HepG2 (cell line): ENCODE measurements around the gene SUN1. TPM values are rescaled to one million over a fixed set of nuclear protein-coding genes. Genes with fewer than 3 reads are reported as not detected.

Source experiments
- ATAC-seq: fragments of 200-7000 bp; cut with Tn5 transposase; 3 replicates; pipeline ENCODE4 v1.9.1; 2020; ENCODE audit warnings: mild to moderate bottlenecking, moderate library complexity
- BruUV-seq: library from RNA; stranded (reverse); fragments of 400-500 nt; replicated peaks from 2 replicates; lab custom pipeline; 2021; lab: Mats Ljungman, UMichigan
- CTCF ChIA-PET: fragments of 300-600 bp; formaldehyde crosslinking; extraction: SDS; loops from one replicate; lab custom pipeline; 2021; ENCODE audit warnings: low total read pairs, inconsistent platforms, low intra/inter-chr PET ratio; lab: Yijun Ruan, JAX
- POLR2A ChIA-PET: fragments of 350-600 bp; sonication (Branson Sonifier 250); formaldehyde crosslinking; loops from one replicate; lab custom pipeline; 2020; ENCODE audit warnings: antibody characterized with exemption, inconsistent platforms; lab: Yijun Ruan, JAX
- DNase-seq: peaks from one replicate; pipeline ENCODE4 v3.0.0-alpha.2; 2015; ENCODE audit warnings: low spot score
- FAIRE-seq: peaks from 3 replicates; lab custom pipeline; 2011; peaks lifted over from hg19 to GRCh38; lab: Jason Lieb, UNC
- H2AFZ ChIP-seq: one replicate; pipeline ENCODE4 v1.6.1; 2011; ENCODE audit warnings: low read length, inconsistent platforms
- H3K27ac ChIP-seq: fragments of 300-600 bp; 3 replicates; pipeline ENCODE4 v1.8.0; 2011; ENCODE audit warnings: mixed run types, mild to moderate bottlenecking, mixed read lengths, low read length, inconsistent platforms; ENCODE audit not compliant: insufficient read depth; ENCODE audit errors: extremely low read length
- H3K27me3 ChIP-seq, 2 experiments: fragments of 200-600 bp in 1 of 2; 2 replicates in 1 of 2; 3 replicates in 1 of 2; pipeline versions ENCODE4 v1.6.0 to v1.8.0; 2011; ENCODE audit warnings: low read length in 2 of 2, mild to moderate bottlenecking in 2 of 2, moderate library complexity in 2 of 2, inconsistent platforms in 1 of 2; ENCODE audit not compliant: insufficient read depth in 2 of 2, control insufficient read depth in 1 of 2
- H3K36me3 ChIP-seq, 2 experiments: fragments of 200-600 bp in 1 of 2; replicated peaks in 1 of 2; 2 replicates in 1 of 2; 3 replicates in 1 of 2; pipeline versions ENCODE4 v1.5.1 to v1.8.0; 2011; ENCODE audit warnings: low read length in 2 of 2, inconsistent platforms in 1 of 2; ENCODE audit not compliant: insufficient read depth in 2 of 2, control insufficient read depth in 1 of 2
- H3K4me1 ChIP-seq: 2 replicates; pipeline ENCODE4 v1.5.1; 2012; ENCODE audit warnings: low read length, inconsistent platforms; ENCODE audit not compliant: insufficient read depth
- H3K4me2 ChIP-seq: 2 replicates; pipeline ENCODE4 v1.6.0; 2011; ENCODE audit warnings: low read depth, low read length, inconsistent platforms
- H3K4me3 ChIP-seq, 3 experiments: fragments of 200-600 bp in 1 of 3; sonication (generic), shearing (Covaris generic) in 1 of 3; replicated peaks in 1 of 3; 2 replicates each; pipeline ENCODE4 v1.5.1; 2011 to 2016; ENCODE audit warnings: low read length in 3 of 3, inconsistent platforms in 2 of 3, low read depth in 2 of 3, mild to moderate bottlenecking in 2 of 3, control low read depth in 1 of 3, mixed read lengths in 1 of 3; ENCODE audit not compliant: insufficient read depth in 1 of 3
- H3K79me2 ChIP-seq: one replicate; pipeline ENCODE4 v1.6.1; 2011; ENCODE audit warnings: low read length, inconsistent platforms; ENCODE audit not compliant: insufficient read depth
- H3K9ac ChIP-seq: 2 replicates; pipeline ENCODE4 v1.6.0; 2011; ENCODE audit warnings: mild to moderate bottlenecking, low read depth, low read length, inconsistent platforms; ENCODE audit not compliant: insufficient read depth
- H3K9me3 ChIP-seq: 2 replicates; pipeline ENCODE4 v1.5.1; 2012; ENCODE audit warnings: mild to moderate bottlenecking, low read length
- H4K20me1 ChIP-seq: 2 replicates; pipeline ENCODE4 v1.6.0; 2011; ENCODE audit warnings: inconsistent platforms, mild to moderate bottlenecking, low read length, moderate library complexity; ENCODE audit not compliant: insufficient read depth
- SCMH1 ChIP-seq: sonication (generic); formaldehyde crosslinking; IDR thresholded peaks from 2 replicates; pipeline ENCODE4 v1.9.0; 2021; ENCODE audit warnings: missing genetic modification reagents, mild to moderate bottlenecking, borderline replicate concordance
- SIN3B ChIP-seq: fragments of 150-350 bp; IDR thresholded peaks from 2 replicates; pipeline ENCODE4 v1.6.1; 2014; ENCODE audit warnings: low read length
- SNRNP70 ChIP-seq: fragments of 200-400 bp; formaldehyde crosslinking; IDR thresholded peaks from 2 replicates; pipeline ENCODE4 v1.6.1; 2017; ENCODE audit warnings: mild to moderate bottlenecking, low read depth, low read length, moderate library complexity
- ZBTB33 ChIP-seq: sonication (generic); formaldehyde crosslinking; IDR thresholded peaks from 2 replicates; pipeline ENCODE4 v1.4.0; 2020; ENCODE audit warnings: missing genetic modification reagents
- ZNF552 ChIP-seq: sonication (generic); formaldehyde crosslinking; IDR thresholded peaks from 2 replicates; pipeline ENCODE4 v1.9.0; 2022; ENCODE audit warnings: missing genetic modification reagents, mild to moderate bottlenecking, borderline replicate concordance
- WGBS: methylation state at CpG from one replicate; pipeline ENCODE4 v1.1.6; 2017; ENCODE audit warnings: low lambda C conversion rate; 5-methylcytosine and 5-hydroxymethylcytosine counted together
- in situ Hi-C: cut with HindIII; loops from 2 replicates; pipeline ENCODE4 v1.10.0; 2017; ENCODE audit warnings: low pct_unique_long_range_greater_than_20kb; ENCODE audit not compliant: extremely low pct_ligation_motif_present
- intact Hi-C: fragments of 100-400 bp; cut with micrococcal nuclease; formaldehyde crosslinking; loops from one replicate; pipeline ENCODE4 v1.10.0; 2022; ENCODE audit not compliant: unreplicated experiment
- polyA plus RNA-seq, 8 experiments: library from polyadenylated mRNA; depleted of rRNA in 3 of 8; stranded (reverse) in 7 of 8; unstranded in 1 of 8; fragments of >200 nt; fragmentation: Illumina TruSeq in 4 of 8; extraction: Trizol in 4 of 8; gene quantifications; 2 replicates each; pipeline versions ENCODE4 v1.2.1 to v1.2.3, GENCODE V29; 2011 to 2016; ENCODE audit warnings: low read depth in 4 of 8, missing spikeins in 1 of 8, mixed read lengths in 1 of 8; ENCODE audit not compliant: insufficient read depth in 1 of 8
- total RNA-seq, 5 experiments: library from RNA; depleted of rRNA; stranded (reverse); fragments of >200 nt; fragmentation: Illumina TruSeq; extraction: Trizol; gene quantifications; 2 replicates each; pipeline ENCODE4 v1.2.3, GENCODE V29; 2016; ENCODE audit warnings: low read depth in 1 of 5

Gene SUN1
- total and polyA plus RNA-seq, 2 of the 13 experiments (the other 11 are each of a cell fraction or from before 2014, with no cell fraction given) = 47.0 to 126 TPM

GRCh38 chr7:920351-921070 is 88.2 kb downstream of the SUN1 start:
- TF ChIP-seq ZNF552 (CRISPR knock-in tag) (no peak), ZBTB33 (CRISPR knock-in tag) (0 out of 2 replicates have a peak, but pooled peaks have one; percentile 20)
- 95% methylated on average over 30 of the region's 40 CpGs for WGBS
- POLR2A ChIA-PET = no interaction called here
- H3K4me3 ChIP-seq = no peak overlapping the region
- H4K20me1 ChIP-seq = no peaks in the 10 kb centered on the region
- H3K79me2 ChIP-seq = no peaks in the 10 kb centered on the region
- FAIRE-seq (no peak), ATAC-seq (no peak), DNase-seq (no peak)
- no peak overlapping the region for H2AFZ ChIP-seq
- H3K4me2 ChIP-seq = no peak overlapping the region
- no peak overlapping the region for H3K27ac ChIP-seq
- H3K4me1 ChIP-seq = peaks cover 19% of the 10 kb centered on the region
- H3K9ac ChIP-seq = no peak overlapping the region
- intact Hi-C loops (no loop called here), in situ Hi-C loops (no loop called here)
- CTCF ChIA-PET = no interaction called here
- no peaks in the 10 kb centered on the region for H3K9me3 ChIP-seq
- H3K27me3 ChIP-seq = no peaks in the 10 kb centered on the region
- H3K36me3 ChIP-seq = no peaks in the 10 kb centered on the region
- BruUV-seq = no TSS peak

- 97% methylated on average over 8 of the region's 15 CpGs for WGBS
- CTCF ChIA-PET = no interaction called here
- BruUV-seq = no TSS peak
- TF ChIP-seq SIN3B = no peak
- TF ChIP-seq SNRNP70 = no peak
- TF ChIP-seq SCMH1 (CRISPR knock-in tag) = no peak
- TF ChIP-seq, all 625 proteins: peak for 0
- in situ Hi-C loops (no loop called here), intact Hi-C loops (no loop called here)
- FAIRE-seq (no peak), DNase-seq (no peak), ATAC-seq (no peak)
- H3K9me3 ChIP-seq = no peaks in the 10 kb centered on the region
- H3K36me3 ChIP-seq = no peaks in the 10 kb centered on the region
- H3K4me2 ChIP-seq = no peak overlapping the region
- H3K4me1 ChIP-seq = peaks cover 24% of the 10 kb centered on the region
- no peaks in the 10 kb centered on the region for H3K79me2 ChIP-seq
- H3K27me3 ChIP-seq = no peaks in the 10 kb centered on the region
- no peak overlapping the region for H2AFZ ChIP-seq
- no peak overlapping the region for H3K27ac ChIP-seq
- no peak overlapping the region for H3K9ac ChIP-seq
- POLR2A ChIA-PET = no interaction called here
- H3K4me3 ChIP-seq = no peak overlapping the region
- H4K20me1 ChIP-seq = no peaks in the 10 kb centered on the region
Measured at GRCh38 chr7:921071-921461, 88.8 kb downstream of the SUN1 start.
